Measurements from ENCODE around the gene TFDP2. TPM values are rescaled to one million over a fixed set of nuclear protein-coding genes. Genes with fewer than 3 reads are reported as not detected.
"Not testable (repeated sequence)": the region's sequence is repeated elsewhere in the genome, so short reads cannot be mapped to it uniquely, and the experiment has no call there.

TFDP2 gene
- total RNA-seq (ENCODE audit: insufficient read depth, low replicate concordance), result 28.6 TPM

- peak; percentile 94 for DNase-seq (ENCODE audit: low spot score)
Measured at GRCh38 chr3:142148792-142149672, at the start of gene TFDP2. Gene TFDP2 (minus strand): TSS chr3:142149544. CDS start chr3:142101749, 47,795 bp downstream.

GRCh38 chr3:142188846-142189245 lies 39.5 kb upstream of the TFDP2 start:
- DNase-seq (ENCODE audit: low spot score), result no peak

GRCh38 chr3:142180761-142181362 lies 31.5 kb upstream of the TFDP2 start:
- peak; percentile 10 for DNase-seq (ENCODE audit: low spot score)

- DNase-seq (ENCODE audit: low spot score), result no peak
Measured at GRCh38 chr3:142175478-142175877, 26.1 kb upstream of the TFDP2 start.

- DNase-seq (ENCODE audit: low spot score), result no peak
Measured at GRCh38 chr3:142174559-142174958, 25.2 kb upstream of the TFDP2 start.

GRCh38 chr3:142168514-142168913 lies 19.2 kb upstream of the TFDP2 start:
- no peak for DNase-seq (ENCODE audit: low spot score)

GRCh38 chr3:142165194-142165593 lies 15.8 kb upstream of the TFDP2 start:
- DNase-seq (ENCODE audit: low spot score), result no peak

- no peak for DNase-seq (ENCODE audit: low spot score)
Measured at GRCh38 chr3:142159083-142159740, 9.9 kb upstream of the TFDP2 start.

- DNase-seq (ENCODE audit: low spot score), result no peak
Measured at GRCh38 chr3:142154186-142154585, 4.8 kb upstream of the TFDP2 start.

GRCh38 chr3:142152384-142152783 lies 3.0 kb upstream of the TFDP2 start:
- DNase-seq (ENCODE audit: low spot score), result no peak

GRCh38 chr3:142151828-142152227 lies 2.5 kb upstream of the TFDP2 start:
- no peak for DNase-seq (ENCODE audit: low spot score)

- DNase-seq (ENCODE audit: low spot score), result no peak
Measured at GRCh38 chr3:142151240-142151639, 1.9 kb upstream of the TFDP2 start.

- no peak for DNase-seq (ENCODE audit: low spot score)
Measured at GRCh38 chr3:142150271-142150670, 927 bp upstream of the TFDP2 start.

GRCh38 chr3:142149673-142149992 lies 289 bp upstream of the TFDP2 start:
- DNase-seq (ENCODE audit: low spot score), result no peak

GRCh38 chr3:142148044-142148791 lies 1.1 kb downstream of the TFDP2 start:
- DNase-seq (ENCODE audit: low spot score), result peak; percentile 27

GRCh38 chr3:142144587-142144986 lies 4.8 kb downstream of the TFDP2 start:
- peak; percentile 13 for DNase-seq (ENCODE audit: low spot score)

GRCh38 chr3:142140608-142141285 lies 8.6 kb downstream of the TFDP2 start:
- not testable (repeated sequence) for DNase-seq (ENCODE audit: low spot score)

GRCh38 chr3:142137089-142137488 lies 12.3 kb downstream of the TFDP2 start:
- not testable (repeated sequence) for DNase-seq (ENCODE audit: low spot score)

- DNase-seq (ENCODE audit: low spot score), result no peak
Measured at GRCh38 chr3:142134799-142135325, 14.5 kb downstream of the TFDP2 start.

- DNase-seq (ENCODE audit: low spot score), result no peak
Measured at GRCh38 chr3:142129516-142130171, 19.7 kb downstream of the TFDP2 start.
